ENCODE data around the gene IKZF4.
"Not testable (repeated sequence)": the region's sequence is repeated elsewhere in the genome, so short reads cannot be mapped to it uniquely, and the experiment has no call there.

IKZF4 gene

DNA sequence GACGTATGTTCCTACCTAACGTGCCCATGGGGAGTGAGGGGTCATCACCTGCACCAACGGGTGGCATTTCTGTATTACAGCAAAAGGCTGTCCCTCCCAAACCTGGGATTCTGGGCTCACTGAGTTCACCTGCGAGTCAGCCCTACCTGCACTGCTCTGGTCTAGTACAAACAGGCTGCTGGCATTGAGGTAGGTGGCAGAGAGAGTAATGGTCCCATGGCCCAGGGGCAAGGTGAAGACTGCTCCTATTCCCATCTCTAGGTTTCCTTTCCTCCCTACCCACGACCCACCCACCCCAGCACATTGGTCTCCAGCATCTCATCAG lies 23.3 kb upstream of the IKZF4 start:
- no peak for DNase-seq

DNA sequence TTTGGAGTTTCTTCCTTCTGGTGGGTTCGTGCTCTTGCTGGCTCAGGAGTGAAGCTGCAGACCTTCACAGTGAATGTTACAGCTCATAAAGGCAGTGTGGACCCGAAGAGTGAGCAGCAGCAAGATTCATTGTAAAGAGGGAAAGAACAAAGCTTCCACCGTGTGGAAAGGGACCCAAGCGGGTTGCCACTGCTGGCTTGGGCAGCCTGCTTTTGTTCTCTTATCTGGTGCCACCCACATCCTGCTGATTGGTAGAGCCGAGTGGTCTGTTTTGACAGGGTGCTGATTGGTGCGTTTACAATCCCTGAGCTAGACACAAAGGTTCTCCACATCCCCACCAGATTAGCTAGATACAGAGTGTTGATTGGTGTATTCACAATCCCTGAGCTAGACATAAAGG lies 21.3 kb upstream of the IKZF4 start:
- not testable (repeated sequence) for DNase-seq

- DNase-seq, result not testable (repeated sequence)
Measured at GRCh38 chr12:55999999-56000540, 20.8 kb upstream of the IKZF4 start.

DNA sequence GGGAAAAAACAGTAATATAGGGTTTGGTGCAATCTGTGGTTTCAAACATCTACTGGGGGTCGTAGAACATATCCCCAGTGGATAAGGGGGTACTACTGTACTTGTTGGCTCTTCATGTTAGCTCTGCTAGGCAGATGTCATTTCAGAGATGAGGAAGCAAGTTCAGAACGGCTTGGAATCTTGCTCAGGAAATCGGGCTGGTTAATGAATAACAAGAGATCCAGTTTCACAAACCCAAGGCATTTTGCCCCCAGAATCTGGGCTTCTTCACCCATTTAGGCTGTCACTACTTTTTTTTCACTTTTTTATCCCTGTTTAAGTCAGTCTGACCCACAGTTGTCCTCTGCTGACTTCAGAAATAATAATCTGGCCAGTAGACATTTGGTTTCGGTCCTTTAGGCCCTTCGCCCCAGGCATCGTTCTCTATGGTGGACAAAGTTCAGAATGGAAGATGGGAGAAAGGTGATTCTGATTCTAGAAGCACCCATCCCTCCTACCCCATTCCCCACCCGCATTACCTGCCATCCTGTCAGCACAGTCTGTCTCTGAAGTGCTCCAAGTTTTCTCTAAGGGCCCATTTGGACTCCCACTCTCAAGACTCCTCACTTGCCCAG lies 19.2 kb upstream of the IKZF4 start:
- no peak for DNase-seq

- not testable (repeated sequence) for DNase-seq
Measured at GRCh38 chr12:56003376-56003775, 17.5 kb upstream of the IKZF4 start.

DNA sequence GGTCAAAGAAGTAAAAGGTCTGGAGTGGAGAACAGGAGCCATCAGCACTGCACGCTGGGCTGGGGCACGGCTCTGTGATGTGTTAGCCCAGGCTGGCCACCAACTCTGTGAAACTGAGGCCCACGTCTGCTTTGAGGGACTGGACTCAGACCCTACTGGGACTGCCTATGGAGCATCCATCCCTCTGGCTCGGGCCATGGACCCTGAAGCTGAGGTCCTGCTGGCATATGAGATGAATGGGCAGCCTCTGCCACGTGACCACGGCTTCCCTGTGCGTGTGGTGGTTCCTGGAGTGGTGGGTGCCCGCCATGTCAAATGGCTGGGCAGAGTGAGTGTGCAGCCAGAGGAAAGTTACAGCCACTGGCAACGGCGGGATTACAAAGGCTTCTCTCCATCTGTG lies 16.6 kb upstream of the IKZF4 start:
- no peak for DNase-seq

DNA sequence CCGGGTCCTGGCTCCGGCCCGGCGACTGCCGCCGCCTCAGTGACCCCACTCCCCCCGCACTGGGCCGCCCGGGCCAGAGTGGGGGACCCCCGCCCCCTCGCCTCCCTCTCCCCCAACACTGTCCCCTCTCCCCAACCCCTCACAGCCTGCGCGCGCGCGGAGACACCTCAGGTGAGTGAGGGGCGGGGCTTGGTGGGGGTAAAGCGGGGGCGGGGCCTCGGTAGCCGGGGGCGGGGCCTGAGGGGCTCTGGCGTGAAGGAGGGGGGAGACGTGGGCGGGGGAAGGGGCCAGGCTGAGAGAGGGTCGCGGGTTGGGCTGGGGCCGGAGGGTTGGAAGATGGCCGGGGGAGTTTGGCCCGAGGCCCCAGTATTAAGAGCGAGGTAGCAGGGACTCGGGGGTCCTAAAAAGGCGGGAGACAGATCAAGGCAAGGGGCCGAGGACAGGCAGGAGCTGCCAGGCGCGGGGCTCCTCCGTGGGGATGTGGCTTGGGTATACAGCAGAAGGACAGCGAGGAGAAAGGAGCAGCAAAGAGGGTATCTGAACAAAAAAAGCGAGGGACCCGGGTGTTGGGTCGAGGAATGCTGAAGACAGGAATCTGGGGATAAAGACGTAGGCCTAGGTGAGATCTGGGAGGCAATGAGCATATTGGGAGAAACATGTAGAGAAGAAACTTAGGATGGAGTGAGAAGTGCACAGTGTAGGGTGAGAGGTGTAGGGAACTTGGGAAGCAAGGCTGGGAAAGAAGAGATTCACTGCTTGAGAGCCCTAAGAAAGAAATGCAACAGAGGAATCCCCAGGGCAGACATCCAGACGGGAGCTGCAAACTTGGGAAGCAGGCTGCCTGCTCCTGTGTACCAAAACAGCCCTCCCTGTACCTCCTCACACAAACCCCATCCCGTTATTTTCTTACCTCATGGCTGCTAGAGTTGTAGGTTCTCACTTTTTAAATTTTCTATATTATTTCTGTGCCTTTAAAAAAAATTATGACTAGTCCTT lies 13.0 kb upstream of the IKZF4 start:
- peak; percentile 81 for DNase-seq

- DNase-seq, result no peak
Measured at GRCh38 chr12:56010111-56010570, 10.7 kb upstream of the IKZF4 start.

GRCh38 chr12:56011509-56012090 lies 9.2 kb upstream of the IKZF4 start:
- no peak for DNase-seq

GRCh38 chr12:56013482-56013881 lies 7.4 kb upstream of the IKZF4 start:
- no peak for DNase-seq

DNA sequence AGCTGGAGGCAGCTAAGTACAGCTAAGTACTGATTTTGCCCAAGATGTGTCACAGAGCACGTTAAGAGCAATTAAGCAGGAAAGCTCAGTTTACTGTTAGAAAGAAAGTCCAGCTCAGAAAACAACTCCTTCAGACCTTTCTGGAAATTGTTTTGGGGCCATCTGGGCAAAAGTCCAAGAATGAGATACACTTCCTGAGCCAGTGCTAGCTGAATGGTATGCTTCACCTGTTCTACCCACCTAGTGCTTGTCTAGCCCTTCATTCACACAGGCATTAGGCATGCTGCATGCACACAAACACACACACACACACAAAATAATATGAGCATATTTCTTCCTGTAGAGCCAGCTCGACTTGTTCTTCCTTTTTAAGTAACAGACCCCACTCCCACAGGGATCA lies 6.6 kb upstream of the IKZF4 start:
- DNase-seq, result peak; percentile 26

DNA sequence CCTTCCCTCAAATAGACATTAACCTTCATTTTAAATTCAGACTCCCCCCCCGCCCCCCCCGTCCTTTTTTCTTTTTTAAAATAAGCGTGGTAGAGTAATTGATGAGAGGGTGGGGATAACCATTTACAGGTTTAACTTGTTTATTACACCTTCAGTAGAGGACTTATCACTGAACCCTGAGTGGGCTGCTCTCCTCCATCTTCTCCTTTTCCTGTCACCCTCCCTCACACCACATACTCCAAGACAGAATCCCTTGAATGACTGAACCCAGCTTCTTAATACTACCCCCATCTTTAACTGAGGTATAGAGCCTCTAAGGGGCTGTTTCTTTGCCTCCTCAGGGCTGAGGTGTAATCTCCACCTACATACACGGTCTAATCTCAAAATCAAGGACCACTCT lies 3.7 kb upstream of the IKZF4 start:
- DNase-seq, result no peak

GRCh38 chr12:56018356-56018755 lies 2.5 kb upstream of the IKZF4 start:
- no peak for DNase-seq

DNA sequence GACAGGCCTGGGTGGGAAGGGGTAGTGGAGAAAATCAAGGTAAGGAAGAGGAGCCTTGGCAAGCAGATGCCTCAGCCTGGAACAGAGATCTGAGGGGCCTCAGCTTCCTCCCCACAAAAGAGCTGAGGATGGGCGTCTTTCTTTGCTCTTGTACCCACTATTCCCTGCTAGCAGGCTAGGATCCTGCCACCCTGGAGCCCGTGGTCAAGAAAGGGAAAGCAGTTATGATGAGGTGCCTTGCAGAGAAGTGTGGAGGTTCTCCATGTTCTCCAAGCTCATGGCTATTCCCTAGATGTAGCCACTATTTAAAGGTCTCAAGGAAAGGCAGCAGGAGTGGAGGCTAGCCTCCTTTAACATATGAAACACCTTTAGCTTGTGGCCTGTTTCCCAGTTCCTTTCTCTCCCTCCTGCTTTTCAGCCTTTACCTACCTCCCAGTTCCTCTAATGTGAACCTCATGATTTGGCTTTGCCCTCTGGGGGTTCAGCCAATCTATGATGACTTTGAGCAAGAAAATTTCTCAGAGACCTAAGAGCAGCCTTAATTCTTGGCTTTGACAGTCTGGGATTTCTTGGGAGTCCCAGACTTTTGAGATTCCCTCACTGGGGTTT lies 1.1 kb downstream of the IKZF4 start:
- no peak for DNase-seq

GRCh38 chr12:56028511-56029165 lies 7.8 kb downstream of the IKZF4 start:
- no peak for DNase-seq

DNA sequence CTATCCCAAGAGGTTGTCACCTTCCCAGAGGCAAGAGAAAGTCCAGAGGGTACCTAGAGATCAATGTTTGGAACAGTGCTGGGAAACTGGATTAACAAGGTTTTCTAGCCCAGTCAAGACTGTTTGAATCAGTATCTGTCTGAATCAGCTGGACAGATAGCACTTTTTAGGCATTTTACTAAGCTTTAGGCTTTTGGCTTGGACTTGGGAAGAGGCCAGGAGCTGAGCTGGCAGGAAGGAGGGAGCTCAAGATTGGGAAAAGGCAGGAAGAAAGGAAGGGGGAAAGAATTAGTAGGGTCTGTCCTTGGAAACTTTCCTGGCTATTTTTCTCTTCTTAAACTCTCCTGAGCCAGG lies 8.3 kb downstream of the IKZF4 start:
- no peak for DNase-seq

DNA sequence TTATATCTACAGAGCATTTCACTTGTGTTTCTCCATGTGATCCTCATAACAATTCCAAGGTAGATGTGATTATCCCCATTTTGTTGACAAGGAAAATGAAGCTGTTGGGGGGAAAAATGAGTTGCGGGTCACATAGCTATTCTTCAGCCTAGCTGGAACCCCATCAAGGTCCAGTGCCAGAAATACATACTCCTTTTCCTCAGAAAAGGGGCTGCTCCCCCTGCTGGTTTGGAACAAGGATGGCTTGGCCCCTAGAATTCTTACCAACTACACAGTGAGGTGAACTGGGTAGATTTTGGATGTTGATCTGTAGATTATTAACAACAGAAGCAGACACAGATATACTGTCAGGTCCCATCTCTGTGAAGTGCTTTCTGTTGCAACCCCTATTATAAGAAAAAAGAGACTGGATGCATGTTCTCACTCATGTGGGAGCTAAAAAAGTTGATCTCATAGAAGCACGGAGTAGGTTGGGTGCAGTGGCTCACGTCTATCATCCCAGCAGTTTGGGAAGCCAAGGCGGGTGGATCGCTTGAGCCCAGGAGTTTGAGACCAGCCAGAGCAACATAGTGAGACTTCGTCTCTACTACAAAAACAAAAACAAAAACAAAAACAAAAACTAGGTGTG lies 8.9 kb downstream of the IKZF4 start:
- no peak for DNase-seq

GRCh38 chr12:56031987-56032386 lies 11.1 kb downstream of the IKZF4 start:
- DNase-seq, result no peak

- DNase-seq, result no peak
Measured at GRCh38 chr12:56034586-56035332, 13.9 kb downstream of the IKZF4 start.

DNA sequence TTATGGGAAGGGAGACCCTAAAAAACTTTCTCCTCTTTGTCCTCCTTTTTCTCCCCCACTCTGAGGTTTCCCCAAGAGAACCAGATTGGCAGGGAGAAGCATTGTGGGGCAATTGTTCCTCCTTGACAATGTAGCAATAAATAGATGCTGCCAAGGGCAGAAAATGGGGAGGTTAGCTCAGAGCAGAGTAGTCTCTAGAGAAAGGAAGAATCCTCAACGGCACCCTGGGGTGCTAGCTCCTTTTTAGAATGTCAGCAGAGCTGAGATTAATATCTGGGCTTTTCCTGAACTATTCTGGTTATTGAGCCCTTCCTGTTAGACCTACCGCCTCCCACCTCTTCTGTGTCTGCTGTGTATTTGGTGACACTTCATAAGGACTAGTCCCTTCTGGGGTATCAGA lies 16.3 kb downstream of the IKZF4 start:
- DNase-seq, result no peak
